GM12878 (cell line): Measurements from ENCODE around the gene SFXN1. TPM values are rescaled to one million over a fixed set of nuclear protein-coding genes. Genes with fewer than 3 reads are reported as not detected.

Source experiments
- CBFB ChIP-seq: IDR thresholded peaks from 2 replicates; pipeline ENCODE4 v1.6.1; 2016; ENCODE audit warnings: antibody characterized with exemption, low read depth
- CBX5 ChIP-seq: sonication (generic); IDR thresholded peaks from 2 replicates; pipeline ENCODE4 v1.6.1; 2016; ENCODE audit warnings: low read depth, moderate library complexity, mild to moderate bottlenecking, inconsistent platforms
- CHD4 ChIP-seq: fragments of 200-600 bp; sonication (generic); IDR thresholded peaks from 2 replicates; pipeline ENCODE4 v1.6.1; 2016; ENCODE audit warnings: mild to moderate bottlenecking
- DPF2 ChIP-seq: fragments of 450-650 bp; IDR thresholded peaks from 2 replicates; pipeline ENCODE4 v1.6.1; 2017; ENCODE audit warnings: mild to moderate bottlenecking
- ESRRA ChIP-seq: IDR thresholded peaks from 2 replicates; pipeline ENCODE4 v1.6.1; 2012; ENCODE audit warnings: mild to moderate bottlenecking, low read length, improper control_type of control experiment
- NFIC ChIP-seq: IDR thresholded peaks from 2 replicates; pipeline ENCODE4 v1.6.1; 2012; ENCODE audit warnings: low read depth, mild to moderate bottlenecking, inconsistent platforms, low read length, moderate library complexity
- NR2F1 ChIP-seq: fragments of 450-650 bp; conservative IDR thresholded peaks from 2 replicates; pipeline ENCODE4 v1.6.1; 2017; ENCODE audit warnings: mild to moderate bottlenecking
- SIN3A ChIP-seq: IDR thresholded peaks from 2 replicates; pipeline ENCODE4 v1.6.1; 2012; ENCODE audit warnings: low read depth, low read length, improper control_type of control experiment
- SMC3 ChIP-seq: IDR thresholded peaks from 2 replicates; pipeline ENCODE4 v1.6.1; 2011; ENCODE audit warnings: low read length, improper control_type of control experiment, borderline replicate concordance
- SREBF1 ChIP-seq: IDR thresholded peaks from 2 replicates; pipeline ENCODE4 v1.6.1; 2012; ENCODE audit warnings: mild to moderate bottlenecking, low read length
- WRNIP1 ChIP-seq: IDR thresholded peaks from 2 replicates; pipeline ENCODE4 v1.6.1; 2011; ENCODE audit warnings: low read depth, low read length, improper control_type of control experiment, borderline replicate concordance
- ZNF24 ChIP-seq: fragments of 450-650 bp; IDR thresholded peaks from 2 replicates; pipeline ENCODE4 v1.6.1; 2017; ENCODE audit warnings: antibody characterized with exemption, mild to moderate bottlenecking
- ZNF622 ChIP-seq: fragments of 450-650 bp; IDR thresholded peaks from 2 replicates; pipeline ENCODE4 v1.6.1; 2017; ENCODE audit warnings: mild to moderate bottlenecking, inconsistent platforms
- polyA plus RNA-seq, 11 experiments: library from polyadenylated mRNA; depleted of rRNA in 4 of 11; unstranded in 6 of 11; stranded (reverse) in 5 of 11; fragments of >200 nt; fragmentation: Nextera tagmentation in 4 of 11; fragmentation: Illumina TruSeq in 1 of 11; extraction: Ambion mirVana in 4 of 11; extraction: Trizol in 1 of 11; gene quantifications; 1 replicate in 1 of 11; 2 replicates in 10 of 11; pipeline versions ENCODE4 v1.2.1 to v1.2.3, GENCODE V29; 2011 to 2016; ENCODE audit warnings: inconsistent platforms in 2 of 11, missing spikeins in 2 of 11, low read depth in 1 of 11
- total RNA-seq, 4 experiments: library from RNA; depleted of rRNA in 3 of 4; stranded (reverse); fragments of >200 nt in 3 of 4; fragmentation: Illumina TruSeq in 1 of 4; extraction: Trizol in 1 of 4; gene quantifications; 2 replicates each; pipeline versions ENCODE4 v1.2.1 to v1.2.3, GENCODE V29; 2013 to 2021
- TF ChIP-seq, protein P1 (sequence below): IDR thresholded peaks from 2 replicates; pipeline ENCODE4 v1.6.1; 2012; ENCODE audit warnings: mild to moderate bottlenecking, low read depth, low read length
- TF ChIP-seq, protein P2 (sequence below): fragments of 450-650 bp; IDR thresholded peaks from 2 replicates; pipeline ENCODE4 v1.6.1; 2017; ENCODE audit warnings: mild to moderate bottlenecking, moderate library complexity
- TF ChIP-seq, protein P3 (sequence below): fragments of 150-350 bp; IDR thresholded peaks from 2 replicates; pipeline ENCODE4 v1.6.1; 2016; ENCODE audit warnings: low read depth, low read length

Gene SFXN1
- total and polyA plus RNA-seq, 10 of the 15 experiments (the other 5 are each of a cell fraction or from before 2014, with no cell fraction given) = 18.0 to 248 (median 103) TPM

DNA sequence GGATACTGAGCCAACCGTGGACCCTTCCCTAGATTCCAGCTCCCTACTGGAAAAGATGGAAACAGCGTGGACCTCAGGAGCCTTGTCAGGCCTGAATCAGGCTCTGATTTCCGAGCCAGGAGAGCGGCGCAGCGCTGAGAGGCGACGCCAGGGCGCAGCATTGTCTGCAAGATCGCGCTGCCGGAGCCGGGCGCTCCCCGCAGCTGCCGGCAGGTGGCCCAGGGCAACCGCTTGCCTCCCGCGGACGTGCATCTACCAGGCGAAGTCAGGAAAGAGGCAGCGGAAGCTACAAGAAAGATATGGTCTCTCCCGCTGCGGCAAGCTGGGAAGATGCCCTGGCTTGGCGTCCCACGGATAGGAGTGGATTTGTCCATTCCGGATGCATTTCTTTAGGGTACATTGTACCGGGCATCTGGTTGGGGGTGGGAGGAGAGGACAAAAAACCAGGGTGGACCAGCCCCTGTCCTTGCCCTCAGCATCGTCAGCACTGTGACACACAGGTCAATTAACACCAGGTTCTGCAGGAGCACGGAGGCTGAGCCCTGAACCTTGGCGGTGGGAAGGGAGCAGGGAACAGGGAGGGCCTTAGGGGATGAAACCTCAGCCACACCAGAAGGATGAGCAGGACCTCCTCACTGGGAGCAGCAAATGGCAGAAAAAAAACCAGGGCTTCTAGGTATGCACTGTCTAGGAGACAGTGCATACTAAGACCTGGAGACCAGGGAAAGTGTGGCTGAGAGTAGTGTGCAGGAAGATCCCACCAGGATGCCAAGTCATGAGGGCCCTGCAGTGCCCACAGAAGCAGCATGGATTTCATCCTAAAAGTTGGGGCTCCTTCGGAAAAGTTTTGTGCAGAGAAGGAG, 55.9 kb downstream of the SFXN1 start (continued):
- TF ChIP-seq, protein P1, sequence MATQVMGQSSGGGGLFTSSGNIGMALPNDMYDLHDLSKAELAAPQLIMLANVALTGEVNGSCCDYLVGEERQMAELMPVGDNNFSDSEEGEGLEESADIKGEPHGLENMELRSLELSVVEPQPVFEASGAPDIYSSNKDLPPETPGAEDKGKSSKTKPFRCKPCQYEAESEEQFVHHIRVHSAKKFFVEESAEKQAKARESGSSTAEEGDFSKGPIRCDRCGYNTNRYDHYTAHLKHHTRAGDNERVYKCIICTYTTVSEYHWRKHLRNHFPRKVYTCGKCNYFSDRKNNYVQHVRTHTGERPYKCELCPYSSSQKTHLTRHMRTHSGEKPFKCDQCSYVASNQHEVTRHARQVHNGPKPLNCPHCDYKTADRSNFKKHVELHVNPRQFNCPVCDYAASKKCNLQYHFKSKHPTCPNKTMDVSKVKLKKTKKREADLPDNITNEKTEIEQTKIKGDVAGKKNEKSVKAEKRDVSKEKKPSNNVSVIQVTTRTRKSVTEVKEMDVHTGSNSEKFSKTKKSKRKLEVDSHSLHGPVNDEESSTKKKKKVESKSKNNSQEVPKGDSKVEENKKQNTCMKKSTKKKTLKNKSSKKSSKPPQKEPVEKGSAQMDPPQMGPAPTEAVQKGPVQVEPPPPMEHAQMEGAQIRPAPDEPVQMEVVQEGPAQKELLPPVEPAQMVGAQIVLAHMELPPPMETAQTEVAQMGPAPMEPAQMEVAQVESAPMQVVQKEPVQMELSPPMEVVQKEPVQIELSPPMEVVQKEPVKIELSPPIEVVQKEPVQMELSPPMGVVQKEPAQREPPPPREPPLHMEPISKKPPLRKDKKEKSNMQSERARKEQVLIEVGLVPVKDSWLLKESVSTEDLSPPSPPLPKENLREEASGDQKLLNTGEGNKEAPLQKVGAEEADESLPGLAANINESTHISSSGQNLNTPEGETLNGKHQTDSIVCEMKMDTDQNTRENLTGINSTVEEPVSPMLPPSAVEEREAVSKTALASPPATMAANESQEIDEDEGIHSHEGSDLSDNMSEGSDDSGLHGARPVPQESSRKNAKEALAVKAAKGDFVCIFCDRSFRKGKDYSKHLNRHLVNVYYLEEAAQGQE = no peak
- TF ChIP-seq SREBF1 (no peak), ESRRA (no peak), SIN3A (no peak), NR2F1 (no peak), WRNIP1 (no peak), ZNF24 (no peak), NFIC (no peak), SMC3 (peak; percentile 88), DPF2 (no peak), ZNF622 (no peak), CHD4 (no peak), CBFB (no peak), CBX5 (no peak)
- TF ChIP-seq, protein P2, sequence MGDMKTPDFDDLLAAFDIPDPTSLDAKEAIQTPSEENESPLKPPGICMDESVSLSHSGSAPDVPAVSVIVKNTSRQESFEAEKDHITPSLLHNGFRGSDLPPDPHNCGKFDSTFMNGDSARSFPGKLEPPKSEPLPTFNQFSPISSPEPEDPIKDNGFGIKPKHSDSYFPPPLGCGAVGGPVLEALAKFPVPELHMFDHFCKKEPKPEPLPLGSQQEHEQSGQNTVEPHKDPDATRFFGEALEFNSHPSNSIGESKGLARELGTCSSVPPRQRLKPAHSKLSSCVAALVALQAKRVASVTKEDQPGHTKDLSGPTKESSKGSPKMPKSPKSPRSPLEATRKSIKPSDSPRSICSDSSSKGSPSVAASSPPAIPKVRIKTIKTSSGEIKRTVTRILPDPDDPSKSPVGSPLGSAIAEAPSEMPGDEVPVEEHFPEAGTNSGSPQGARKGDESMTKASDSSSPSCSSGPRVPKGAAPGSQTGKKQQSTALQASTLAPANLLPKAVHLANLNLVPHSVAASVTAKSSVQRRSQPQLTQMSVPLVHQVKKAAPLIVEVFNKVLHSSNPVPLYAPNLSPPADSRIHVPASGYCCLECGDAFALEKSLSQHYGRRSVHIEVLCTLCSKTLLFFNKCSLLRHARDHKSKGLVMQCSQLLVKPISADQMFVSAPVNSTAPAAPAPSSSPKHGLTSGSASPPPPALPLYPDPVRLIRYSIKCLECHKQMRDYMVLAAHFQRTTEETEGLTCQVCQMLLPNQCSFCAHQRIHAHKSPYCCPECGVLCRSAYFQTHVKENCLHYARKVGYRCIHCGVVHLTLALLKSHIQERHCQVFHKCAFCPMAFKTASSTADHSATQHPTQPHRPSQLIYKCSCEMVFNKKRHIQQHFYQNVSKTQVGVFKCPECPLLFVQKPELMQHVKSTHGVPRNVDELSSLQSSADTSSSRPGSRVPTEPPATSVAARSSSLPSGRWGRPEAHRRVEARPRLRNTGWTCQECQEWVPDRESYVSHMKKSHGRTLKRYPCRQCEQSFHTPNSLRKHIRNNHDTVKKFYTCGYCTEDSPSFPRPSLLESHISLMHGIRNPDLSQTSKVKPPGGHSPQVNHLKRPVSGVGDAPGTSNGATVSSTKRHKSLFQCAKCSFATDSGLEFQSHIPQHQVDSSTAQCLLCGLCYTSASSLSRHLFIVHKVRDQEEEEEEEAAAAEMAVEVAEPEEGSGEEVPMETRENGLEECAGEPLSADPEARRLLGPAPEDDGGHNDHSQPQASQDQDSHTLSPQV = peak; percentile 66; the same call in 1 of the 2 replicates
- TF ChIP-seq, protein P3, sequence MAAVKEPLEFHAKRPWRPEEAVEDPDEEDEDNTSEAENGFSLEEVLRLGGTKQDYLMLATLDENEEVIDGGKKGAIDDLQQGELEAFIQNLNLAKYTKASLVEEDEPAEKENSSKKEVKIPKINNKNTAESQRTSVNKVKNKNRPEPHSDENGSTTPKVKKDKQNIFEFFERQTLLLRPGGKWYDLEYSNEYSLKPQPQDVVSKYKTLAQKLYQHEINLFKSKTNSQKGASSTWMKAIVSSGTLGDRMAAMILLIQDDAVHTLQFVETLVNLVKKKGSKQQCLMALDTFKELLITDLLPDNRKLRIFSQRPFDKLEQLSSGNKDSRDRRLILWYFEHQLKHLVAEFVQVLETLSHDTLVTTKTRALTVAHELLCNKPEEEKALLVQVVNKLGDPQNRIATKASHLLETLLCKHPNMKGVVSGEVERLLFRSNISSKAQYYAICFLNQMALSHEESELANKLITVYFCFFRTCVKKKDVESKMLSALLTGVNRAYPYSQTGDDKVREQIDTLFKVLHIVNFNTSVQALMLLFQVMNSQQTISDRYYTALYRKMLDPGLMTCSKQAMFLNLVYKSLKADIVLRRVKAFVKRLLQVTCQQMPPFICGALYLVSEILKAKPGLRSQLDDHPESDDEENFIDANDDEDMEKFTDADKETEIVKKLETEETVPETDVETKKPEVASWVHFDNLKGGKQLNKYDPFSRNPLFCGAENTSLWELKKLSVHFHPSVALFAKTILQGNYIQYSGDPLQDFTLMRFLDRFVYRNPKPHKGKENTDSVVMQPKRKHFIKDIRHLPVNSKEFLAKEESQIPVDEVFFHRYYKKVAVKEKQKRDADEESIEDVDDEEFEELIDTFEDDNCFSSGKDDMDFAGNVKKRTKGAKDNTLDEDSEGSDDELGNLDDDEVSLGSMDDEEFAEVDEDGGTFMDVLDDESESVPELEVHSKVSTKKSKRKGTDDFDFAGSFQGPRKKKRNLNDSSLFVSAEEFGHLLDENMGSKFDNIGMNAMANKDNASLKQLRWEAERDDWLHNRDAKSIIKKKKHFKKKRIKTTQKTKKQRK = no peak
